PFSK-1 (cell line): ENCODE data around the gene RAD9B.

ENCODE experiments used
- POLR2AphosphoS5 ChIP-seq: IDR thresholded peaks from 2 replicates; pipeline ENCODE4 v1.6.1; 2012; ENCODE audit warnings: low read depth, mild to moderate bottlenecking, control low read depth, low read length, moderate library complexity
- SIN3A ChIP-seq: IDR thresholded peaks from 2 replicates; pipeline ENCODE4 v1.6.1; 2012; ENCODE audit warnings: mild to moderate bottlenecking, low read length, moderate library complexity, borderline replicate concordance; ENCODE audit not compliant: insufficient read depth

DNA sequence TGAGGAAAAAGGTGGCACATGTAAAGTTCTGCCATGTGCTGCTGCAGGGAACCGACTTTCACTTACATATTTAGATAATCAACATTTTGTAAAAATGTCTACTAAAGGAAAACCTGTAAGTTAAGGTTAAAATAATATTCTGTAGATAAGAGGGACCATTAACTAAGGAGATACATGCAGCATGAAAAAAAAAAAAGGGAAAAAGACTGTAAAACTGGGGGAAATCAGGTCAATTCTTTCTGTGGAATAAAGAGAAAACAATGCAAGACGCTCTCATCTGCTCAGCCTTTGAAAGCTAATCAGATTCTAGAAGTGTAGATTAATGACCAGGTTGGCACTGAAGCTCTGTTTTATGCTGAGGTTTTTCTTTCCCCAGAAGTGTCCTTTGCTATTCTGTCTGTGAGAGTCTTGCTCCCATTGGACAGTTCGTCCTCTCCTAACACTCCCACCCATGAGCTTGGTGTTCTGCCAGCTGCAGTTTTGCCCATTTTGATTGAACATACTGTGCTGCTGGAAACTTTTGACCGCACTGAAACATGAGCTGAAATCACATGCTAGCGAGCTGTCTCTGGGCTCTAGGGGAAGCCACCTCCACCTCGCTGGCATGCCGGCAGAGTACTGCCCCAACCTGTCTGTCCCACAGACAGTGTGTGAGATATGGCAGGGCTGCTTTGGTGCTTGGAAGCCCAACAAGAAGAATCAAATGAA is 41.3 kb downstream of the RAD9B start:
- TF ChIP-seq SIN3A: no peak
- TF ChIP-seq POLR2AphosphoS5: no peak
